K562 (cell line): ENCODE results near the gene NELL1.

Experiments used
- CGGBP1 ChIP-seq: fragments of 250-450 bp; sonication (Bioruptor Pico); IDR thresholded peaks from 2 replicates; pipeline ENCODE4 v1.9.0; 2021; ENCODE audit warnings: mild to moderate bottlenecking
- COPS2 ChIP-seq: fragments of 450-650 bp; conservative IDR thresholded peaks from 2 replicates; pipeline ENCODE4 v1.6.1; 2016; ENCODE audit warnings: mild to moderate bottlenecking, moderate library complexity
- DPF2 ChIP-seq: fragments of 450-650 bp; IDR thresholded peaks from 2 replicates; pipeline ENCODE4 v1.6.1; 2016
- FOXM1 ChIP-seq, 2 experiments: fragments of 450-650 bp in 1 of 2; sonication (generic) in 1 of 2; formaldehyde crosslinking in 1 of 2; IDR thresholded peaks; 2 replicates each; pipeline versions ENCODE4 v1.6.1 to v1.9.0; 2017 to 2022; ENCODE audit warnings: low read depth in 2 of 2, mild to moderate bottlenecking in 2 of 2, missing genetic modification reagents in 1 of 2, moderate library complexity in 1 of 2
- HNRNPH1 ChIP-seq: fragments of 200-400 bp; formaldehyde crosslinking; optimal IDR thresholded peaks from 2 replicates; pipeline ENCODE3; 2017; ENCODE audit warnings: low read depth, mild to moderate bottlenecking, low read length, moderate library complexity
- JUN ChIP-seq, 2 experiments: sonication (generic) in 1 of 2; formaldehyde crosslinking in 1 of 2; IDR thresholded peaks; 2 replicates each; pipeline versions ENCODE4 v1.6.1 to v1.8.0; 2012 to 2022; ENCODE audit warnings: borderline replicate concordance in 2 of 2, mild to moderate bottlenecking in 2 of 2, improper control_type of control experiment in 1 of 2, low read depth in 1 of 2, low read length in 1 of 2, missing genetic modification reagents in 1 of 2
- NBN ChIP-seq: fragments of 450-650 bp; IDR thresholded peaks from 2 replicates; pipeline ENCODE4 v1.6.1; 2016; ENCODE audit warnings: low read depth, mild to moderate bottlenecking
- SFPQ ChIP-seq: fragments of 200-400 bp; formaldehyde crosslinking; IDR thresholded peaks from 2 replicates; pipeline ENCODE4 v1.6.1; 2017; ENCODE audit warnings: mild to moderate bottlenecking, low read depth, low read length, moderate library complexity
- ZBTB11 ChIP-seq, 3 experiments: fragments of 200-800 bp in 1 of 3; fragments of 250-450 bp in 1 of 3; fragments of 450-650 bp in 1 of 3; sonication (Bioruptor Pico) in 1 of 3; sonication (Bioruptor generic) in 1 of 3; formaldehyde crosslinking in 1 of 3; IDR thresholded peaks; 2 replicates each; pipeline versions ENCODE4 v1.6.1 to v1.8.0; 2016 to 2022; ENCODE audit warnings: mild to moderate bottlenecking in 2 of 3, missing genetic modification characterization in 2 of 3, missing compliant biosample characterization in 1 of 3, moderate library complexity in 1 of 3
- ZBTB33 ChIP-seq: sonication (generic); formaldehyde crosslinking; IDR thresholded peaks from 2 replicates; pipeline ENCODE4 v1.8.1; 2023; ENCODE audit warnings: mild to moderate bottlenecking, missing genetic modification reagents
- ZNF124 ChIP-seq: sonication (generic); formaldehyde crosslinking; IDR thresholded peaks from 2 replicates; pipeline ENCODE4 v1.8.1; 2022; ENCODE audit warnings: missing genetic modification reagents
- ZNF511 ChIP-seq: sonication (generic); formaldehyde crosslinking; IDR thresholded peaks from 2 replicates; pipeline ENCODE4 v1.8.0; 2022; ENCODE audit warnings: mild to moderate bottlenecking, missing genetic modification reagents

GRCh38 chr11:21306739-21307358, 637.5 kb downstream of the NELL1 start:
- TF ChIP-seq ZNF511 (CRISPR knock-in tag): no peak
- TF ChIP-seq ZNF124 (CRISPR knock-in tag): no peak
- no peak for TF ChIP-seq DPF2
- no peak for TF ChIP-seq FOXM1 (IDR thresholded peaks at IDR 0.05; ENCODE audit: low read depth)
- no peak for TF ChIP-seq FOXM1 (CRISPR knock-in tag; IDR thresholded peaks at IDR 0.05; ENCODE audit: low read depth)
- no peak for TF ChIP-seq ZBTB11 (CRISPR knock-in tag; IDR thresholded peaks at IDR 0.05)
- TF ChIP-seq COPS2: no peak
- no peak for TF ChIP-seq HNRNPH1
- no peak for TF ChIP-seq NBN
- no peak for TF ChIP-seq CGGBP1
- no peak for TF ChIP-seq JUN (IDR thresholded peaks at IDR 0.05; ENCODE audit: borderline replicate concordance, low read depth, low read length)
- TF ChIP-seq JUN (CRISPR knock-in tag; IDR thresholded peaks at IDR 0.05; ENCODE audit: borderline replicate concordance): no peak
- TF ChIP-seq SFPQ: no peak
- no peak for TF ChIP-seq ZBTB33 (CRISPR knock-in tag)
